Neural progenitor cell (in vitro differentiated cells): ENCODE measurements around the gene HPCA.

Experiments used
- EZH2 ChIP-seq: fragments of 200-600 bp; sonication (generic); IDR thresholded peaks from 2 replicates; pipeline ENCODE4 v1.6.1; 2017; ENCODE audit warnings: antibody characterized with exemption, mild to moderate bottlenecking, moderate library complexity
- EZH2phosphoT487 ChIP-seq: fragments of 200-600 bp; sonication (generic); IDR thresholded peaks from 2 replicates; pipeline ENCODE4 v1.6.1; 2017; ENCODE audit warnings: antibody characterized with exemption
- TF ChIP-seq, protein P1 (sequence below): fragments of 200-600 bp; sonication (generic); IDR thresholded peaks from 2 replicates; pipeline ENCODE4 v1.5.1; 2017; ENCODE audit warnings: antibody characterized with exemption, mild to moderate bottlenecking

DNA sequence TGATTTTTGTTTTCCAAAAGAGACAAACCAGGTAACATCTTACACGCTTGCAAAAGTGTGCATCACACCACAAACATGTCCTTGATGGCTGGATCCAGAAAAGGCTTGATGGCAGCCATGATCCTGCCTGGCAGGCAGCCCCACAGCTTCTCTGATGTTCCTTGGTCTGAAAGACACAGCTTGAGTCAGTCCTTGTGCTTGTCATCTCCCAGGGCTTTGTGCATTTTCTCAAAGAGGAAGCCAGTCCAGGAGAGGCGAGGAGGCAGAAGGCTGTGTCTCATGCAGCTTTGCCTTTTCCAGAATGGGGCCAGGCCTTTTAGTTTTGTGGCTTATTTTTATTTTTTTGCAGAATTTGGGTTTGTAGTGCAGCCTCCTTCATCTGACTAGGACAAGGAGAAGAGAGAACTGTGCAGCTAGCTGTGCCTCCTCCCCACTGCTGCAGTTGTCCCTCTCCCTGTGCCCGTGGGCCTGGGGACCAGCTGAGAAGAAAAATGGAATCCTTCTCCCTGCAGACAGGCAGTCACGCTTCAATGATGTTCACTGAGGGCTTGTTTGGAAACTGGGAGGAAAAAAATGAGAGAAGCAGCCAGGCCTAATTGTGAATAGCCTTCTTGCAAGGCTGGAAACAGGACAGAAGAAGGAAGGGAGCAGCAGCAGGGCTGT lies 22.9 kb upstream of the HPCA start:
- TF ChIP-seq, protein P1, sequence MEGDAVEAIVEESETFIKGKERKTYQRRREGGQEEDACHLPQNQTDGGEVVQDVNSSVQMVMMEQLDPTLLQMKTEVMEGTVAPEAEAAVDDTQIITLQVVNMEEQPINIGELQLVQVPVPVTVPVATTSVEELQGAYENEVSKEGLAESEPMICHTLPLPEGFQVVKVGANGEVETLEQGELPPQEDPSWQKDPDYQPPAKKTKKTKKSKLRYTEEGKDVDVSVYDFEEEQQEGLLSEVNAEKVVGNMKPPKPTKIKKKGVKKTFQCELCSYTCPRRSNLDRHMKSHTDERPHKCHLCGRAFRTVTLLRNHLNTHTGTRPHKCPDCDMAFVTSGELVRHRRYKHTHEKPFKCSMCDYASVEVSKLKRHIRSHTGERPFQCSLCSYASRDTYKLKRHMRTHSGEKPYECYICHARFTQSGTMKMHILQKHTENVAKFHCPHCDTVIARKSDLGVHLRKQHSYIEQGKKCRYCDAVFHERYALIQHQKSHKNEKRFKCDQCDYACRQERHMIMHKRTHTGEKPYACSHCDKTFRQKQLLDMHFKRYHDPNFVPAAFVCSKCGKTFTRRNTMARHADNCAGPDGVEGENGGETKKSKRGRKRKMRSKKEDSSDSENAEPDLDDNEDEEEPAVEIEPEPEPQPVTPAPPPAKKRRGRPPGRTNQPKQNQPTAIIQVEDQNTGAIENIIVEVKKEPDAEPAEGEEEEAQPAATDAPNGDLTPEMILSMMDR, result no peak
- no peak for TF ChIP-seq EZH2
- no peak for TF ChIP-seq EZH2phosphoT487
